SK-N-SH treated with all-trans-retinoic acid at 6 μM for 48 hours (cell line): ENCODE results near the gene CD68.

Experiments
- ATAC-seq: fragments of 200-7000 bp; cut with Tn5 transposase; 3 replicates; pipeline ENCODE4 v1.9.1; 2020; ENCODE audit warnings: mild to moderate bottlenecking, moderate library complexity
- ARNTL ChIP-seq: fragments of 450-650 bp; formaldehyde crosslinking; IDR thresholded peaks from 2 replicates; pipeline ENCODE4 v1.5.0; 2020; ENCODE audit warnings: low read depth, mild to moderate bottlenecking, moderate library complexity, borderline replicate concordance
- BACH2 ChIP-seq: fragments of 250-450 bp; sonication (Bioruptor Pico); IDR thresholded peaks from 2 replicates; pipeline ENCODE4 v1.9.0; 2021; ENCODE audit warnings: mild to moderate bottlenecking, borderline replicate concordance
- CREB5 ChIP-seq: fragments of 250-450 bp; sonication (Bioruptor Pico); IDR thresholded peaks from 2 replicates; pipeline ENCODE4 v1.5.1; 2020; ENCODE audit warnings: low read depth, mild to moderate bottlenecking, moderate library complexity
- CSDC2 ChIP-seq: fragments of 250-450 bp; sonication (Bioruptor Pico); IDR thresholded peaks from 2 replicates; pipeline ENCODE4 v1.5.0; 2020; ENCODE audit warnings: mild to moderate bottlenecking, moderate library complexity
- CSRNP3 ChIP-seq: fragments of 250-450 bp; sonication (Bioruptor Pico); IDR thresholded peaks from 2 replicates; pipeline ENCODE4 v1.5.1; 2021; ENCODE audit warnings: mild to moderate bottlenecking, moderate library complexity
- ESRRG ChIP-seq: fragments of 250-450 bp; sonication (Bioruptor Pico); IDR thresholded peaks from 2 replicates; pipeline ENCODE4 v1.6.1; 2021; ENCODE audit warnings: mild to moderate bottlenecking
- ISL1 ChIP-seq: fragments of 250-450 bp; sonication (Bioruptor Pico); IDR thresholded peaks from 2 replicates; pipeline ENCODE4 v2.1.2; 2022; ENCODE audit warnings: mild to moderate bottlenecking, moderate library complexity
- OSR1 ChIP-seq: fragments of 250-450 bp; sonication (Bioruptor Pico); IDR thresholded peaks from 2 replicates; pipeline ENCODE4 v1.8.0; 2022; ENCODE audit warnings: moderate library complexity, mild to moderate bottlenecking, inconsistent platforms
- PATZ1 ChIP-seq: fragments of 250-450 bp; sonication (Bioruptor Pico); IDR thresholded peaks from 2 replicates; pipeline ENCODE4 v1.8.0; 2020; ENCODE audit warnings: mild to moderate bottlenecking, moderate library complexity, borderline replicate concordance
- POU6F1 ChIP-seq: fragments of 250-450 bp; sonication (Bioruptor Pico); IDR thresholded peaks from 2 replicates; pipeline ENCODE4 v1.8.0; 2021; ENCODE audit warnings: low read depth, mild to moderate bottlenecking, moderate library complexity, borderline replicate concordance
- PPARA ChIP-seq: fragments of 250-450 bp; sonication (Bioruptor Pico); IDR thresholded peaks from 2 replicates; pipeline ENCODE4 v1.5.0; 2020; ENCODE audit warnings: mild to moderate bottlenecking, borderline replicate concordance
- SNAI2 ChIP-seq: fragments of 250-450 bp; sonication (Bioruptor Pico); IDR thresholded peaks from 2 replicates; pipeline ENCODE4 v1.5.0; 2020; ENCODE audit warnings: mild to moderate bottlenecking, moderate library complexity
- TCF4 ChIP-seq: fragments of 250-450 bp; sonication (Bioruptor Pico); IDR thresholded peaks from 2 replicates; pipeline ENCODE4 v1.8.0; 2021; ENCODE audit warnings: mild to moderate bottlenecking, moderate library complexity, borderline replicate concordance
- TOX ChIP-seq: fragments of 250-450 bp; sonication (Bioruptor Pico); IDR thresholded peaks from 2 replicates; pipeline ENCODE4 v1.8.0; 2021; ENCODE audit warnings: mild to moderate bottlenecking, moderate library complexity, borderline replicate concordance
- TSHZ2 ChIP-seq: fragments of 250-450 bp; sonication (Bioruptor Pico); IDR thresholded peaks from 2 replicates; pipeline ENCODE4 v1.5.0; 2020; ENCODE audit warnings: mild to moderate bottlenecking, moderate library complexity
- ZC3H10 ChIP-seq: fragments of 250-450 bp; sonication (Bioruptor Pico); IDR thresholded peaks from 2 replicates; pipeline ENCODE4 v1.5.1; 2021; ENCODE audit warnings: mild to moderate bottlenecking, moderate library complexity
- ZFP3 ChIP-seq: fragments of 250-450 bp; sonication (Bioruptor Pico); IDR thresholded peaks from 2 replicates; pipeline ENCODE4 v1.5.0; 2020; ENCODE audit warnings: mild to moderate bottlenecking, moderate library complexity
- ZFP30 ChIP-seq: fragments of 450-650 bp; formaldehyde crosslinking; IDR thresholded peaks from 2 replicates; pipeline ENCODE4 v1.5.0; 2022; ENCODE audit warnings: mild to moderate bottlenecking, moderate library complexity
- ZNF565 ChIP-seq: fragments of 450-650 bp; formaldehyde crosslinking; conservative IDR thresholded peaks from 2 replicates; pipeline ENCODE4 v1.5.0; 2020; ENCODE audit warnings: low read depth, mild to moderate bottlenecking, moderate library complexity
- ZNF70 ChIP-seq: fragments of 450-650 bp; formaldehyde crosslinking; IDR thresholded peaks from 2 replicates; pipeline ENCODE4 v1.5.0; 2020; ENCODE audit warnings: mild to moderate bottlenecking, moderate library complexity
- ZNF8 ChIP-seq: fragments of 450-650 bp; formaldehyde crosslinking; IDR thresholded peaks from 2 replicates; pipeline ENCODE4 v1.5.0; 2020; ENCODE audit warnings: mild to moderate bottlenecking, moderate library complexity

The CD68 gene

GRCh38 chr17:7561589-7562207 is 17.7 kb upstream of the CD68 start, which contains the start of gene SENP3:
TSS of gene SENP3 (plus strand) at chr17:7561919. CDS start at chr17:7563077, 1,158 bp downstream.
- TF ChIP-seq ZNF70 (CRISPR knock-in tag) (no peak), SNAI2 (no peak), CSRNP3 (CRISPR knock-in tag) (no peak), OSR1 (CRISPR knock-in tag) (no peak), ZFP30 (CRISPR knock-in tag) (no peak), ESRRG (CRISPR knock-in tag) (no peak), ZNF8 (CRISPR knock-in tag) (no peak), ARNTL (no peak), ZFP3 (CRISPR knock-in tag) (no peak), PATZ1 (CRISPR knock-in tag) (no peak), ZNF565 (CRISPR knock-in tag) (no peak), CREB5 (no peak), TSHZ2 (CRISPR knock-in tag) (no peak), BACH2 (CRISPR knock-in tag) (no peak), TOX (CRISPR knock-in tag) (no peak), PPARA (no peak), ZC3H10 (no peak), TCF4 (no peak), ISL1 (CRISPR knock-in tag) (no peak)
- TF ChIP-seq, all 23 proteins: peak for 0
- ATAC-seq, result peak; percentile 90

GRCh38 chr17:7562208-7562605 is 17.2 kb upstream of the CD68 start:
- ATAC-seq, result peak; percentile 5
- no peak for TF ChIP-seq ARNTL
- no peak for TF ChIP-seq OSR1 (CRISPR knock-in tag)
- no peak for TF ChIP-seq ZFP30 (CRISPR knock-in tag)
- no peak for TF ChIP-seq ZNF565 (CRISPR knock-in tag)
- no peak for TF ChIP-seq PATZ1 (CRISPR knock-in tag)
- TF ChIP-seq ESRRG (CRISPR knock-in tag), result no peak
- no peak for TF ChIP-seq SNAI2
- no peak for TF ChIP-seq TOX (CRISPR knock-in tag)
- TF ChIP-seq TSHZ2 (CRISPR knock-in tag), result no peak
- TF ChIP-seq TCF4, result no peak
- TF ChIP-seq CREB5, result no peak
- no peak for TF ChIP-seq CSRNP3 (CRISPR knock-in tag)
- TF ChIP-seq ZFP3 (CRISPR knock-in tag), result no peak
- no peak for TF ChIP-seq POU6F1
- no peak for TF ChIP-seq CSDC2 (CRISPR knock-in tag)
